IMR-90 (cell line): Measurements from ENCODE around the gene APLN. TPM values are rescaled to one million over a fixed set of nuclear protein-coding genes. Genes with fewer than 3 reads are reported as not detected.

Source experiments
- ATAC-seq: fragments of 200-7000 bp; cut with Tn5 transposase; 2 replicates; pipeline ENCODE4 v1.9.1; 2020; ENCODE audit warnings: low read depth, mild to moderate bottlenecking, moderate library complexity
- BruUV-seq: library from RNA; stranded (reverse); fragments of 400-500 nt; replicated peaks from 2 replicates; lab custom pipeline; 2021; lab: Mats Ljungman, UMichigan
- CTCF ChIA-PET: fragments of 300-600 bp; formaldehyde crosslinking; extraction: SDS; loops from one replicate; lab custom pipeline; 2021; ENCODE audit warnings: antibody characterized with exemption; lab: Yijun Ruan, JAX
- POLR2A ChIA-PET: fragments of 300-600 bp; sonication (Branson Sonifier 250); formaldehyde crosslinking; loops from one replicate; lab custom pipeline; 2022; ENCODE audit warnings: antibody characterized with exemption; ENCODE audit not compliant: unreplicated experiment; lab: Charles Lee
- DNase-seq: peaks from one replicate; pipeline ENCODE4 v3.0.0; 2013
- H2AFZ ChIP-seq: replicated peaks from 2 replicates; pipeline ENCODE3; 2013; ENCODE audit warnings: low read length, mild to moderate bottlenecking; ENCODE audit not compliant: poor library complexity
- H2AK5ac ChIP-seq: 2 replicates; pipeline ENCODE4 v1.6.1; 2013; ENCODE audit warnings: low read depth, low read length, inconsistent platforms
- H2AK9ac ChIP-seq: replicated peaks from 2 replicates; pipeline ENCODE3; 2013; ENCODE audit warnings: mild to moderate bottlenecking, low read depth, low read length, moderate library complexity; ENCODE audit not compliant: poor library complexity
- H2BK120ac ChIP-seq: 2 replicates; pipeline ENCODE4 v1.6.1; 2013; ENCODE audit warnings: low read depth, low read length, inconsistent platforms
- H2BK15ac ChIP-seq: 3 replicates; pipeline ENCODE4 v1.6.1; 2013; ENCODE audit warnings: low read depth, low read length, inconsistent platforms
- H2BK20ac ChIP-seq: 2 replicates; pipeline ENCODE4 v1.6.1; 2013; ENCODE audit warnings: low read depth, mild to moderate bottlenecking, inconsistent platforms, low read length, moderate library complexity
- H2BK5ac ChIP-seq: 2 replicates; pipeline ENCODE4 v1.6.1; 2013; ENCODE audit warnings: mild to moderate bottlenecking, low read depth, low read length, inconsistent platforms; ENCODE audit not compliant: poor library complexity, severe bottlenecking
- H3K14ac ChIP-seq: replicated peaks from 2 replicates; pipeline ENCODE4 v1.6.1; 2013; ENCODE audit warnings: low read depth, low read length, inconsistent platforms
- H3K18ac ChIP-seq: 2 replicates; pipeline ENCODE4 v1.6.1; 2013; ENCODE audit warnings: low read depth, low read length, control low read depth
- H3K23ac ChIP-seq: 2 replicates; pipeline ENCODE4 v1.6.1; 2013; ENCODE audit warnings: low read depth, low read length, inconsistent platforms
- H3K27ac ChIP-seq: 2 replicates; pipeline ENCODE4 v1.5.1; 2013; ENCODE audit warnings: mild to moderate bottlenecking, control low read depth, low read length; ENCODE audit not compliant: insufficient read depth
- H3K27me3 ChIP-seq: 2 replicates; pipeline ENCODE4 v1.6.1; 2013; ENCODE audit warnings: low read length; ENCODE audit not compliant: control insufficient read depth, insufficient read depth
- H3K36me3 ChIP-seq: 2 replicates; pipeline ENCODE4 v1.6.1; 2013; ENCODE audit warnings: low read length, mixed read lengths; ENCODE audit not compliant: control insufficient read depth, insufficient read depth
- H3K4ac ChIP-seq: 2 replicates; pipeline ENCODE4 v1.6.1; 2013; ENCODE audit warnings: low read depth, low read length, inconsistent platforms
- H3K4me1 ChIP-seq: 2 replicates; pipeline ENCODE4 v1.6.1; 2013; ENCODE audit warnings: low read length, mixed read lengths; ENCODE audit not compliant: control insufficient read depth, insufficient read depth
- H3K4me2 ChIP-seq: 2 replicates; pipeline ENCODE4 v1.6.1; 2013; ENCODE audit warnings: low read depth, mild to moderate bottlenecking, control low read depth, low read length, moderate library complexity
- H3K4me3 ChIP-seq: 2 replicates; pipeline ENCODE4 v1.5.1; 2013; ENCODE audit warnings: low read depth, mild to moderate bottlenecking, control low read depth, low read length, moderate library complexity; ENCODE audit not compliant: insufficient read depth
- H3K56ac ChIP-seq: 2 replicates; pipeline ENCODE4 v1.6.1; 2013; ENCODE audit warnings: low read length, inconsistent platforms; ENCODE audit not compliant: insufficient read depth; ENCODE audit errors: extremely low read depth
- H3K79me1 ChIP-seq, 2 experiments: 2 replicates each; pipeline ENCODE4 v1.6.1; 2013; ENCODE audit warnings: low read length in 2 of 2, inconsistent platforms in 1 of 2, low read depth in 1 of 2
- H3K9ac ChIP-seq: 2 replicates; pipeline ENCODE4 v1.6.1; 2013; ENCODE audit warnings: low read depth, low read length, control low read depth
- H3K9me1 ChIP-seq: 2 replicates; pipeline ENCODE4 v1.6.1; 2013; ENCODE audit warnings: low read length, inconsistent platforms; ENCODE audit not compliant: insufficient read depth
- H3K9me3 ChIP-seq: 2 replicates; pipeline ENCODE4 v1.6.1; 2013; ENCODE audit warnings: low read length; ENCODE audit not compliant: control insufficient read depth, insufficient read depth
- H4K20me1 ChIP-seq: 2 replicates; pipeline ENCODE4 v1.6.1; 2013; ENCODE audit warnings: low read length, inconsistent platforms; ENCODE audit not compliant: insufficient read depth
- H4K5ac ChIP-seq: 2 replicates; pipeline ENCODE4 v1.6.1; 2013; ENCODE audit warnings: mild to moderate bottlenecking, low read depth, low read length, control low read depth
- H4K8ac ChIP-seq, 2 experiments: 2 replicates each; pipeline ENCODE4 v1.6.1; 2013; ENCODE audit warnings: low read depth in 2 of 2, low read length in 2 of 2, control low read depth in 1 of 2, inconsistent platforms in 1 of 2
- H4K91ac ChIP-seq: 2 replicates; pipeline ENCODE4 v1.6.1; 2013; ENCODE audit warnings: low read depth, low read length, inconsistent platforms; ENCODE audit not compliant: insufficient read depth
- BHLHE40 ChIP-seq: fragments of 150-350 bp; IDR thresholded peaks from 2 replicates; pipeline ENCODE4 v1.6.1; 2016; ENCODE audit warnings: mild to moderate bottlenecking, low read depth, low read length
- CEBPB ChIP-seq: IDR thresholded peaks from 2 replicates; pipeline ENCODE4 v1.6.1; 2012; ENCODE audit warnings: low read depth, low read length, improper control_type of control experiment
- CHD1 ChIP-seq: IDR thresholded peaks from 2 replicates; pipeline ENCODE4 v1.6.1; 2012; ENCODE audit warnings: low read depth, low read length, improper control_type of control experiment
- CTCF ChIP-seq: conservative IDR thresholded peaks from 2 replicates; pipeline ENCODE4 v1.5.1; 2012; ENCODE audit warnings: mild to moderate bottlenecking, low read depth, low read length, improper control_type of control experiment
- ELK1 ChIP-seq: fragments of 150-350 bp; IDR thresholded peaks from 2 replicates; pipeline ENCODE4 v1.6.1; 2016; ENCODE audit warnings: low read depth, mild to moderate bottlenecking, low read length, moderate library complexity, borderline replicate concordance
- FOS ChIP-seq: fragments of 150-350 bp; IDR thresholded peaks from 2 replicates; pipeline ENCODE4 v1.6.1; 2016; ENCODE audit warnings: low read depth, low read length
- MAFK ChIP-seq: IDR thresholded peaks from 2 replicates; pipeline ENCODE4 v1.6.1; 2012; ENCODE audit warnings: low read depth, low read length, improper control_type of control experiment
- MAZ ChIP-seq: IDR thresholded peaks from 2 replicates; pipeline ENCODE4 v1.6.1; 2012; ENCODE audit warnings: low read depth, mild to moderate bottlenecking, low read length, improper control_type of control experiment, moderate library complexity, borderline replicate concordance
- MXI1 ChIP-seq: IDR thresholded peaks from 2 replicates; pipeline ENCODE4 v1.6.1; 2012; ENCODE audit warnings: low read depth, mild to moderate bottlenecking, low read length, moderate library complexity, borderline replicate concordance
- NFE2L2 ChIP-seq: fragments of 150-350 bp; IDR thresholded peaks from 2 replicates; pipeline ENCODE4 v1.6.1; 2016; ENCODE audit warnings: low read depth, mild to moderate bottlenecking, low read length
- POLR2A ChIP-seq: IDR thresholded peaks from 2 replicates; pipeline ENCODE4 v1.6.1; 2012; ENCODE audit warnings: mild to moderate bottlenecking, low read depth, low read length
- RAD21 ChIP-seq: IDR thresholded peaks from 2 replicates; pipeline ENCODE4 v1.6.1; 2012; ENCODE audit warnings: low read length, improper control_type of control experiment
- RCOR1 ChIP-seq: IDR thresholded peaks from 2 replicates; pipeline ENCODE4 v1.6.1; 2012; ENCODE audit warnings: mild to moderate bottlenecking, low read length, improper control_type of control experiment; ENCODE audit not compliant: insufficient replicate concordance
- RFX5 ChIP-seq: IDR thresholded peaks from 2 replicates; pipeline ENCODE4 v1.8.0; 2012; ENCODE audit warnings: low read depth, mild to moderate bottlenecking, low read length, moderate library complexity
- SMC3 ChIP-seq: fragments of 150-350 bp; IDR thresholded peaks from 2 replicates; pipeline ENCODE4 v1.6.1; 2016; ENCODE audit warnings: low read depth, mild to moderate bottlenecking, antibody characterized with exemption, low read length, moderate library complexity
- USF2 ChIP-seq: fragments of 150-350 bp; IDR thresholded peaks from 2 replicates; pipeline ENCODE4 v1.6.1; 2017; ENCODE audit warnings: mild to moderate bottlenecking, antibody characterized with exemption, low read length, low read depth
- WGBS, 2 experiments: methylation state at CpG; one replicate each; pipeline versions ENCODE4 v1.1.5 to v1.1.7; 2013; ENCODE audit warnings: missing lambda C conversion rate in 2 of 2; ENCODE audit not compliant: insufficient read length in 1 of 2; ENCODE audit errors: extremely low coverage in 2 of 2; 5-methylcytosine and 5-hydroxymethylcytosine counted together
- dilution Hi-C: fragments of 300-500 bp; cut with HindIII; formaldehyde crosslinking; loops from one replicate; pipeline ENCODE4 v1.14.3; 2018; ENCODE audit warnings: low sequenced_read_pairs; ENCODE audit not compliant: unreplicated experiment
- in situ Hi-C: fragments of 300-500 bp; cut with MboI; formaldehyde crosslinking; loops from 3 replicates; pipeline ENCODE4 v1.14.3; 2019; ENCODE audit warnings: low sequenced_read_pairs, inconsistent platforms, mixed read lengths
- intact Hi-C: fragments of 100-400 bp; cut with micrococcal nuclease; formaldehyde crosslinking; loops from 2 replicates; pipeline ENCODE4 v1.10.0; 2022
- polyA plus RNA-seq, 3 experiments: library from polyadenylated mRNA; depleted of rRNA; stranded (reverse); fragments of >200 nt; gene quantifications; 2 replicates each; pipeline ENCODE4 v1.2.3, GENCODE V29; 2012; ENCODE audit warnings: low replicate concordance in 1 of 3
- total RNA-seq: library from RNA; depleted of rRNA; stranded (reverse); fragments of >200 nt; gene quantifications from 2 replicates; pipeline ENCODE4 v1.2.3, GENCODE V29; 2012

APLN gene
- total and polyA plus RNA-seq, 2 of the 4 experiments (the other 2 are of a cell fraction): 0.18 to 0.72 TPM

- no CpG with 5 or more reads among the region's 3 CpGs for WGBS, 2 experiments
- no peak overlapping the region for H3K18ac ChIP-seq
- H3K9ac ChIP-seq: no peak overlapping the region
- H2AFZ ChIP-seq: peak overlapping the region; percentile 69
- no peak overlapping the region for H2AK9ac ChIP-seq
- no peaks in the 10 kb centered on the region for H3K9me1 ChIP-seq
- peak overlapping the region; percentile 34; the same call in 1 of the 2 replicates for H2AK5ac ChIP-seq
- in situ Hi-C loops: no loop called here
- H2BK20ac ChIP-seq: peak overlapping the region; percentile 33; the same call in 1 of the 2 replicates
- intact Hi-C loops: no loop called here
- H3K36me3 ChIP-seq: no peaks in the 10 kb centered on the region
- BruUV-seq: no TSS peak
- no peak overlapping the region for H4K8ac ChIP-seq
- H4K91ac ChIP-seq: peak overlapping the region; percentile 36; the same call in 1 of the 2 replicates
- no peak overlapping the region for H3K4me3 ChIP-seq
- H2BK15ac ChIP-seq: peak overlapping the region; percentile 10; the same call in 1 of the 3 replicates
- no peak overlapping the region for H3K56ac ChIP-seq
- DNase-seq: peak; percentile 28
- TF ChIP-seq MAZ: no peak
- TF ChIP-seq MXI1: no peak
- no peak for TF ChIP-seq ELK1
- no peak for TF ChIP-seq BHLHE40
- TF ChIP-seq RCOR1: no peak
- no peak for TF ChIP-seq RFX5
- no peak for TF ChIP-seq CHD1
- TF ChIP-seq CEBPB: no peak
- no peak for TF ChIP-seq MAFK
- TF ChIP-seq RAD21: no peak
- no peak for TF ChIP-seq SMC3
- TF ChIP-seq POLR2A: no peak
- no peak for TF ChIP-seq NFE2L2
- no peak for TF ChIP-seq FOS
- no peak for TF ChIP-seq USF2
- no peak for TF ChIP-seq CTCF
- H3K14ac ChIP-seq: 0 out of 2 replicates have a peak overlapping the region, but pooled peaks have one; percentile 25
- CTCF ChIA-PET: no interaction called here
- H3K27ac ChIP-seq: no peak overlapping the region
- H3K27me3 ChIP-seq: no peaks in the 10 kb centered on the region
- H4K20me1 ChIP-seq: no peaks in the 10 kb centered on the region
- H4K5ac ChIP-seq: no peak overlapping the region
- peak overlapping the region; percentile 36; the same call in 1 of the 2 replicates for H3K4ac ChIP-seq
- H3K23ac ChIP-seq: no peak overlapping the region
- no peak for ATAC-seq
- H2BK120ac ChIP-seq: peak overlapping the region; percentile 52
- peaks cover 5% of the 10 kb centered on the region for H3K4me1 ChIP-seq
- POLR2A ChIA-PET: no interaction called here
- dilution Hi-C loops: no loop called here
- no peak overlapping the region for H2BK5ac ChIP-seq
- no peak overlapping the region for H3K4me2 ChIP-seq
- no peaks in the 10 kb centered on the region for H3K79me1 ChIP-seq
- H3K9me3 ChIP-seq: no peaks in the 10 kb centered on the region
These were observed 8.4 kb upstream of the APLN start for GRCh38 chrX:129663171-129663570.
